Hippocampal formation (tissue), 2 donors: ENCODE results near the gene ATXN2.
"Not testable (repeated sequence)": the region's sequence is repeated elsewhere in the genome, so short reads cannot be mapped to it uniquely, and the experiment has no call there.

Source experiments
- DNase-seq, 2 donors: peaks; one replicate each; lab custom pipeline; 2025; lab: John Stamatoyannopoulos, UW

ATXN2 gene

DNA sequence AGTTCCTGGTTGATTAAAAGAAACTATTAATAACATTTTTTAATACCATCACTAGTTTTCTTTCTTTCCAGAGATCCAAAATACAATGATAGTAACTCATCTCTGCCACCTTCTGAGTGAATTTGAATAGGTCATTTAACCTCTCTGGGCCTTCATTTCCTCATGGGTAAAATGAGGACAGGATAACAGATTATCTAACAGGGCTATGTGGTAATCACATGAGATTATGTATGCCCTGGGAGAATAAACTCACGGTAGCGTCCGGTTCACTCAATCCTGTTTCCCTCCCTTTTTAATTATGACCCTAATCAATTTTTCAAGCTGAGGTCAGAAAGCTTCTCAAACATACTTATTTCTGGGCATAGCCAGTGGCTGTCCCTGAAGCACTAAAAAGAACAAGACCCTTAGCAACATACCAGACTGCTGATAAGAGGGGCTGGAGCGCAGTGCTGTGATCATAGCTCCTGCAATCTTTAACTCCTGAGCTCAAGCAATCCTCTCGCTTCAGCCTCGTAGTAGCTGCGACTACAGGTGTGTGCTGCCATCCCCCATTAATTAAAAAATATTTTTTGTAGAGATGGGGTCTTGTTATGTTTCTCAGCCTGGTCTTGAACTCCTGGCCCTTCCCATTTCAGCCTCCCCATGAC, 24.2 kb downstream of the ATXN2 start:
- no peak for DNase-seq

DNA sequence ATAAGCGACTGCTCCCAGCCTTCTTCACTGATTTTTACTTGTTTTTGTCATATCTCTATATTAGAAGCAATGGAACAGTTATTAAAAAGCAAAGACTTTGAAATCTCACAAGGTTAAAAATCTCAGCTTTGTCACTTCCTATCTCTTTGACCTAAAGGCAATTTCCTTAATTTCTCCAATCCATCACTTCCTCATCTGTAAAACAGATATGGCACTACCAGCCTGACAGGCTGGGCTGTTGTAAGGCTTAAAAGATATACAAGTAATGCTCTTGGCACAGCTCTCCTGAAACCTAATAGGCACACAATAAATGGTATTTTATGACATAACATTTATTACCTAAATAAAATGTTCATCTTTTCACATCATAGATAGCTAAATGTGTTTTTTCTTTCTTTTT, 25.6 kb downstream of the ATXN2 start:
- no peak for DNase-seq

DNA sequence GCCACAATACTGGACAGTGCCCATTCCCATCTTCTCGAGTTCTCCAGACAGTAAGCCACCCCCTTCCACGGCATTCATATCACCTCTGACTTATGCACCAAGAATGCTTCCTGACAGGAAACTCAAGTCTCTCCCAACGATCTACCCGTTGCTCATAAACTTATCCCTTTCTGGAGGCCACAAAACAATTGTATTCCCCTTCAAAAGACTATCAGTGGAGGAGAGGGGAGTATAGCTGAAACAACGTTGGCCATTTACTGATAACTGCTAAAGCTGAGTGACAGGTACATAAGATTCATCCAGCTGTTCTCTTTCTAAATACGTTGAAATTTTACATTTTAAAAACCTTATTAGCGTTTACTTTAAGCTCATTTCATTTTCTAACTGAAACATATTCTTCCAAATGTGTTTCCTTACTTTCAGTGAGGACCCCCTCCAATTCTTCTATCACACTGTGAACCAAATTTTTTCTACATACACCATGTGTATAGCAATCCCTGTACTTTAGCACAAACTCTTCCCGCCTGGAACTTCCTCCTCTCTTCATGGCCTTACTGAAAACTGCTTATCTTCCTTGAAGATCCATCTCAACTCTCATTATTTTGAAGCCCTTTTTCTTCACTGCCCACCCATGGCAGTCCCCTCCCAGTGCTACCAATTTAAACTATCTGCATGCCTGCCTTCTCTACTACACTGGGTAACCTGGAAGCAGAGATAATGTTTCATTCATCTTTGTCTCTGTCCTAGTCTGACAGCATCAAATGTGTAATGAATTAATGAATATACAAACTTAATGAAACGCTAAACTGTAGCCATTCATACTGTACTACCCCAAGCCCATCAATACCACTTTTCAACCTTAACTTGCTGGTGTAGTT, 28.8 kb downstream of the ATXN2 start:
- DNase-seq: no peak

DNA sequence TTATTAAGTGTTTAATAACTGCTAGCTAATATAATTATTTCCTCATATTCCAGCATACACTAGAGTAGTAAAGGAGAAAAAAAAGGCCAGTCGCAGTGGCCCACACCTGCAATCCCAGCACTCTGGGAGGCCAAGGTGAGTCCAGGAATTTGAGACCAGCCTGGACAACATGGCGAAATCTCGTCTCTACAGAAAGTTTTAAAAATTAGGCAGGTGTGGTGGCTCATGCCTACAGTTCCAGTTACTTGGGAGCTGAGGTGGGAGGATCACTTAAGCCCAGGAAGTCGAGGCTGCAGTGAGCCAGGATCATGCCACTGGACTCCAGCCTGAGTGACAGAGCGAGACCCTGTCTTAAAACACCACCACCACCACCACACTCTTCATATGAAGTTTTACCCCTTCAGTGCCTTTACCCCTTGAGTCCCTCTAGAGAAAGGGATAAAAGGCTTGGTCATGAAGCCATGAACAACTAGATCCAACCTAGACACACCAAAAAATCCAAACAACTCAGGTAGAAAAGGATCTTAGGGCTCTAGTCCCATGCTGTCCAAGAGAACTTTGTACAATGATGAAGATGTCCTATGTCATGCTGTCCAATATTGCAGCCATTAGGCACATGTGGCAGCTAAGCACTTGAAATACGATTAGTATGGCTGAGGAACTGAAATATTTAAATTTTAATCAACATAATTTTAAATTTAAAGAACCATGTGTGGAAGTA, 29.6 kb downstream of the ATXN2 start:
- no peak for DNase-seq

DNA sequence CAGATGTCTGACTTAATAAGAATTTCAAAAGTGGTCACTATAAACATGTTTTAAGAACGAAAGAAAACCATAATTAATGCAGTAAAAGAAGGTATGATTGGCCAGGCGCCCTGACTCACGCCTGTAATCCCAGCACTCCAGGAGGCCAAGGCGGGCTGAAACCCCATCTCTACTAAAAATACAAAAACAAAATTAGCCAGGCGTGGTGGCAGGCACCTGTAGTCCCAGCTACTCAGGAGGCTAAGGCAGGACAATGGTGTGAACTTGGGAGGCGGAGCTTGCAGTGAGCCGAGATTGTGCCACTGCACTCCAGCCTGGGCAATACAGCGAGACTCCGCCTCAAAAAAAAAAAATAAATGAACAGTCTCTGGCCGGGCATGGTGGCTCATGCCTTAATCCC, 38.3 kb downstream of the ATXN2 start:
- DNase-seq: not testable (repeated sequence)

- no peak for DNase-seq
Measured at GRCh38 chr12:111558107-111558376, 41.1 kb downstream of the ATXN2 start.

DNA sequence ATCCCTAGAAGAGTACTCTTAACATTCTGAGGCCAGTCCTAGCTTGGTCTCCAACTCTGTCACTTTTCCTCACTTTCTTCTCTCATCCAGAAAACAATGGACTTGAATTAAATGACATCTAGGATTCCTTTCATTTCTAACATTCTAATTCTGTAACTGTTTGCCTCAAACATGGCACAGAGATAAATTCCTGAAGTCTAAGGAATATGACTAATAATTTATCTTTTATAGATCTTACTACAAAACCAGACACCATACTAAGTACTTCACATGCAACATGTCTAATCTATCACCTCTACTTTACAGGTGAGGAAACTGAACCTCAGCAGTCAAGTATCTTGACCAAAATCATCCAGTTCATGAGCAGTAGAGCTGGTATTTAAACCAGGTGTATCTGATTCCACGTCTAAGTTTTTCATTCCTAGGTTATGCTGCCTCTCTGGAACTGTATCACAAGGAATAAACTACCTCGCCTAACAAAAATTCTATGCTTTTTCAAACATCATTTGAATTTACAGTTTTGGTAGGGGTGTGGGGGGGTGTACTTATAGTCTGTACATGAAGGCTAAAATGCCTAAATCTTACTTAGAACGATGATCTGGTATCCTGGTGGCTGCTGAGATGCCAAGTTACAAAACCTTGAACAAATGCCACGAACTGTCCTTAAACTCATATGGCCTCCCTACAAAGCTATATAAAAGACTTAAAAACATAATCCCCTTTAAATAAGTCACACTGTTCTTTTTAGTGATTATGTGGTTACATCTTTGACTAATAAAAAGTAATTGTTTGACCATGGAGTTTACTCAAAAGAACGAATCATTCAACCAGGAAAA, 41.6 kb downstream of the ATXN2 start:
- no peak for DNase-seq

- no peak for DNase-seq
Measured at GRCh38 chr12:111556676-111557075, 42.4 kb downstream of the ATXN2 start.

DNA sequence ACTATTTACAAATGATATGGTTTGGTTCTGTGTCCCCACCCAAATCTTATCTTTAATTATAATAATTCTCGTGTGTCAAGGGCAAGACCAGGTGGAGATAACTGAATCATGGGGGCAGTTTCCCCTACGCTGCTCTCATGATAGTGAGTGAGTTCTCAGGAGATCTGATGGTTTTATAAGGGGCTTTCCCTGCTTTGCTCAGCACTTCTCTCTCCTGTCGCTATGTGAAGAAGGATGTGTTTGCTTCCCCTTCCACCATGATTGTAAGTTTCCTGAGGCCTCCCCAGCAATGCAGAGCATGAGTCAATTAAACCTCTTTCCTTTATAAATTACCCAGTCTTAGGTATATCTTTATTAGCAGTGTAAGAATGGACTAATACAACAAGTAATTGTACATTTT, 43.8 kb downstream of the ATXN2 start:
- DNase-seq: not testable (repeated sequence)

- DNase-seq: no peak
Measured at GRCh38 chr12:111546758-111547383, 52.2 kb downstream of the ATXN2 start.

- DNase-seq: no peak
Measured at GRCh38 chr12:111546171-111546570, 52.9 kb downstream of the ATXN2 start.

DNA sequence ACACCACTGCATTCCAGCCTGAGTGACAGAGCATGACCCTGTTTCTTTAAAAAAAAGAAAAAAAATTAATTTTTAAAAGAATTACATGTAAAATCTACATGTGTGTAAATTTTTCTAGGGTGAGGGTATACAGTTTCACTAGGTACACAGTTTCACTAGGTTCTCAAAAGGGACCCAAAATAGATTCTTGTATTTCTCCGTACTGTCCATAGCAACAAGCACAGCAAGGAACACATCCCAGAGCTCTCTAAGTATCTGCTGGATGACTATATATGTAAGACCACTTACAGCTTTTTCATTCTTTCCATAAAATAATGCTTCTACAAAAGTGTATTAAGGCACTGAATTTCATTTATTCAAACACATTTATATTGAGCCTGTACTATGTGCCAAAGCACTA, 55.1 kb downstream of the ATXN2 start:
- DNase-seq: no peak

- DNase-seq: no peak
Measured at GRCh38 chr12:111532751-111533150, 66.4 kb downstream of the ATXN2 start.

GRCh38 chr12:111529424-111530368, 69.4 kb downstream of the ATXN2 start:
- peak; percentile 4 to 7 for DNase-seq

DNA sequence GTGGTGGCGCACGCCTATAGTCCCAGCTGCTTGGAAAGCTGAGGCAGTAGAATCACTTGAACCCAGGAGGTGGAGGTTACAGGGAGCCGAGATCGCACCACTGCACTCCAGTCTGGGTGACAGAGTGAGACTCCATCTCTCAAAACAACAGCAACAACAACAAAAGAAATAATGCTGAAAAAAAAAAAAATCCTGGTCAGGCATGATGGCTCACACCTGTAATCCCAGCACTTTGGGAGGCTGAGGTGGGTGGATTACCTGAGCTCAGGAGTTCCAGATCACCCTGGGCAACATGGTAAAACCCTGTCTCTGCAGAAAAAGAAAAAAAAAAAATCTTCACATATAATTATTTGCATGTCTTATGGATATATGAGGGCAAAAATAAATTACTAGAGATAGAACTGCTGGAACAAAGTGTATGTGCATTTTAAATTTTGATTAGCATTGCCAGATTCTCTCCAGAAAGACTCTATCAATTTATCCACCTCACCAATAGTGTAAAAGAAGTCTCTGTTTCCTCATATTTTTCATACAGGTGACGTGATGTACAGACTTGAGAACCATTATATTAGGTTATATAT, 75.4 kb downstream of the ATXN2 start:
- no peak for DNase-seq

DNA sequence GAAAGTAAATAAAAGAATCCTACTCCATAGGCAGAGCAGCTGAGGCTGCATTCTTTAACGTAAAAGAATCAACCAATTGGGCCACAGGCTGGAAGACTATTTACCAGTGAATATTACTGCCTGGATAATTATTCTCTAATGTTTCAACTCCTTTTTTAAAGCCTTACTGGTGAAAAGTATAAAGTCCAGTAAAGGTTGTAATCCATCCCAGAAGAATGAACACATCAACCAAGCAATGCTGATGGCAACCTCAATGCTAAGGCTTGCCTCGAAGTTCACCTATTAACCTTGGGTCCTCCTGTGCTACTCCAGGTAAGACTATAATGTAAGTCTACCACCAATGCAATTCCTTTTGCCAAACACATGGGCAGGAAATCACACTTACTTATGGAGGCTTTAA, 77.3 kb downstream of the ATXN2 start:
- DNase-seq: no peak

DNA sequence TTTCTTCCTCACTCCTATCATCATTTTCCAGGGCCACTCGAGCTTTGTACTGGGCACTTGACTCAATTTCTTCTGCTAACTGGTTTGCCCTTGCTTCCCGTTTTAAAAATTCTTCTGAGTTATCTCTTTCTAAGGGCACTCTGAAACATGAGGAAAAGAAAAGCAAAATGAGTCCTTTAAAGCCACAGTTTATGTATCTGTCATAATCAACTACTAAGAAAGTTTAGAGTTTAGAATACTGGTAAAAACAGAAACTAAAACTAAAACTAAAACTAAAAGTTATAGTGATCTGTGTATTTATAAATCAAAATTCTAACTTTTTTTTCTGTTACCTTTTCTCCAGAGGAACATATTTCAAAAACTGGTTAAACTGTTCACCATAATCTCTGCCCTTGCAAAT, 79.2 kb downstream of the ATXN2 start:
- DNase-seq: no peak

GRCh38 chr12:111519083-111519482, 80.0 kb downstream of the ATXN2 start:
- DNase-seq: no peak

DNA sequence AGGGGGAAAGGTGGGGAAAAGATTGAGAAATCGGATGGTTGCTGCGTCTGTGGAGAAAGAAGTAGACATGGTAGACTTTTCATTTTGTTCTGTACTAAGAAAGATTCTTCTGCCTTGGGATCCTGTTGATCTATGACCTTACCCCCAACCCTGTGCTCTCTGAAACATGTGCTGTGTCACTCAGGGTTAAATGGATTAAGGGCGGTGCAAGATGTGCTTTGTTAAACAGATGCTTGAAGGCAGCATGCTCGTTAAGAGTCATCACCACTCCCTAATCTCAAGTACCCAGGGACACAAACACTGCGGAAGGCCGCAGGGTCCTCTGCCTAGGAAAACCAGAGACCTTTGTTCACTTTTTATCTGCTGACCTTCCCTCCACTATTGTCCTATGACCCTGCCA, 91.4 kb downstream of the ATXN2 start:
- DNase-seq: not testable (repeated sequence)

DNA sequence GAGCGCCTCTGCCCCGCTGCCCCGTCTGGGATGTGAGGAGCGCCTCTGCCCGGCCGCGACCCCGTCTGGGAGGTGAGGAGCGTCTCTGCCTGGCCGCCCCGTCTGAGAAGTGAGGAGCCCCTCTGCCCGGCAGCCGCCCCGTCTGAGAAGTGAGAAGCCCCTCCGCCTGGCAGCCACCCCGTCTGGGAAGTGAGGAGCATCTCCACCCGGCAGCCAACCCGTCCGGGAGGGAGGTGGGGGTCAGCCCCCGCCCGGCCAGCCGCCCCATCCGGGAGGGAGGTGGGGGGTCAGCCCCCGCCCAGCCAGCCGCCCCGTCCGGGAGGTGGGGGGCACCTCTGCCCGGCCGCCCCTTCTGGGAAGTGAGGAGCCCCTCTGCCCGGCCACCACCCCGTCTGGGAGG, 91.9 kb downstream of the ATXN2 start:
- DNase-seq: not testable (repeated sequence)
